Measurements from ENCODE around the gene CCNI. TPM values are rescaled to one million over a fixed set of nuclear protein-coding genes. Genes with fewer than 3 reads are reported as not detected.

CCNI gene
- total and polyA plus RNA-seq, 2 donors from 2014 or later: 172 to 314 TPM

DNA sequence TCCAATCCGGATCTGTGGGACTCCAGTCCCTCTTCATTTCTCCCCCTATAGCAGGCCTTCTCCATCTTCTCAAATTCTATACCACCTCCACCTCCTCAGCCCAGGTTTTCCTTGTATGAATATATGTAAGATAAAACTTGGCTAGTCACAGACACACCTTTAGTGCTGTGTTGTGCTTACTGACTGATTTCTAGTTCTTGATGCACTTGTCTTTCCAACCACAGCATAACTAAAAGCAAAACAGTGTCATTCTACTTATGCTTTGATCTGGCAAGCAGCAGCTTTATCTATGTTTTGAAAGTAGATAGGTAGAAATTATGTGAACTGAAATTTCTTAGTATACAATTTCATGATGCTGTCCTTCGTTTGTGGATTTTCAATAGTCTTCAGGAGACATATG is 47.5 kb downstream of the CCNI start:
- DNase-seq: no peak
- H3K9me3 ChIP-seq (ENCODE audit: control insufficient read depth in 2 of 3, insufficient read depth in 1 of 3, low read length in 3 of 3): no peaks in the 10 kb centered on the region
- H3K9ac ChIP-seq (ENCODE audit: low read length in 3 of 3): no peak overlapping the region
- intact Hi-C loops (cut with DNase I): no loop called here
- no peak for FAIRE-seq
- H3K27ac ChIP-seq (ENCODE audit: low read depth in 2 of 2, low read length in 2 of 2): no peak overlapping the region
- no peak overlapping the region for H3K4me3 ChIP-seq (ENCODE audit: low read length in 3 of 3)
- H3K27me3 ChIP-seq (ENCODE audit: control insufficient read depth, insufficient read depth, low read length): no peaks in the 10 kb centered on the region
- H3K36me3 ChIP-seq (ENCODE audit: control insufficient read depth in 2 of 3, insufficient read depth in 3 of 3, low read length in 3 of 3): peaks cover 18 to 43% (median 19%) of the 10 kb centered on the region in 3 donors
- TF ChIP-seq, protein P1, sequence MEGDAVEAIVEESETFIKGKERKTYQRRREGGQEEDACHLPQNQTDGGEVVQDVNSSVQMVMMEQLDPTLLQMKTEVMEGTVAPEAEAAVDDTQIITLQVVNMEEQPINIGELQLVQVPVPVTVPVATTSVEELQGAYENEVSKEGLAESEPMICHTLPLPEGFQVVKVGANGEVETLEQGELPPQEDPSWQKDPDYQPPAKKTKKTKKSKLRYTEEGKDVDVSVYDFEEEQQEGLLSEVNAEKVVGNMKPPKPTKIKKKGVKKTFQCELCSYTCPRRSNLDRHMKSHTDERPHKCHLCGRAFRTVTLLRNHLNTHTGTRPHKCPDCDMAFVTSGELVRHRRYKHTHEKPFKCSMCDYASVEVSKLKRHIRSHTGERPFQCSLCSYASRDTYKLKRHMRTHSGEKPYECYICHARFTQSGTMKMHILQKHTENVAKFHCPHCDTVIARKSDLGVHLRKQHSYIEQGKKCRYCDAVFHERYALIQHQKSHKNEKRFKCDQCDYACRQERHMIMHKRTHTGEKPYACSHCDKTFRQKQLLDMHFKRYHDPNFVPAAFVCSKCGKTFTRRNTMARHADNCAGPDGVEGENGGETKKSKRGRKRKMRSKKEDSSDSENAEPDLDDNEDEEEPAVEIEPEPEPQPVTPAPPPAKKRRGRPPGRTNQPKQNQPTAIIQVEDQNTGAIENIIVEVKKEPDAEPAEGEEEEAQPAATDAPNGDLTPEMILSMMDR (IDR thresholded peaks at IDR 0.05; ENCODE audit: borderline replicate concordance, extremely low read depth, insufficient read depth): no peak
- H3K4me1 ChIP-seq (ENCODE audit: control insufficient read depth in 2 of 3, insufficient read depth in 2 of 3, low read depth in 1 of 3, low read length in 3 of 3): peaks cover 0 to 1% (median 0%) of the 10 kb centered on the region in 3 donors

DNA sequence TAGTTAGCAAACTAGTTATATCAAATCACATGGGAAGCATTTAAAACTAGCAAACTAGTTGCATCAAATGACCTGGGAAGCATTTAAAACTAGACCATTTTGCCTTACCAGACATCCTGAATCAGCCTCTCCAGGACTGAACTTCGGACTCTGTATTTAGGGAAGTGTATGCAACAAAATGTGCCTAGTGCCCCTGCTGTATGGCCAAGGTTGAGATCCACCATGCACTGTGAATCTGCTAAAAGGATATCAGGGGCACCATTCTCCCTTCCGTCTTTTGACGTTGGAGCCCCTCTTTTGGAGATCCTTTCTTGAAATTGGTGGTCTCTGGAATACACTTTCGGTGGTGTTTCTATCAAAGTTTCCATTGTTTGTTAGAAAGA is 49.5 kb downstream of the CCNI start:
- H3K27ac ChIP-seq (ENCODE audit: low read depth in 2 of 2, low read length in 2 of 2): no peak overlapping the region
- H3K9me3 ChIP-seq (ENCODE audit: control insufficient read depth in 2 of 3, insufficient read depth in 1 of 3, low read length in 3 of 3): no peaks in the 10 kb centered on the region
- no peak overlapping the region for H3K4me3 ChIP-seq (ENCODE audit: low read length in 3 of 3)
- FAIRE-seq: no peak
- H3K9ac ChIP-seq (ENCODE audit: low read length in 3 of 3): no peak overlapping the region
- H3K27me3 ChIP-seq (ENCODE audit: control insufficient read depth, insufficient read depth, low read length): no peaks in the 10 kb centered on the region
- TF ChIP-seq, protein P1 (IDR thresholded peaks at IDR 0.05; ENCODE audit: borderline replicate concordance, extremely low read depth, insufficient read depth): no peak
- intact Hi-C loops (cut with DNase I): no loop called here
- H3K4me1 ChIP-seq (ENCODE audit: control insufficient read depth in 2 of 3, insufficient read depth in 2 of 3, low read depth in 1 of 3, low read length in 3 of 3): peaks cover 0 to 11% (median 8%) of the 10 kb centered on the region in 3 donors
- peaks cover 12 to 39% (median 14%) of the 10 kb centered on the region in 3 donors for H3K36me3 ChIP-seq (ENCODE audit: control insufficient read depth in 2 of 3, insufficient read depth in 3 of 3, low read length in 3 of 3)
- no peak for DNase-seq

DNA sequence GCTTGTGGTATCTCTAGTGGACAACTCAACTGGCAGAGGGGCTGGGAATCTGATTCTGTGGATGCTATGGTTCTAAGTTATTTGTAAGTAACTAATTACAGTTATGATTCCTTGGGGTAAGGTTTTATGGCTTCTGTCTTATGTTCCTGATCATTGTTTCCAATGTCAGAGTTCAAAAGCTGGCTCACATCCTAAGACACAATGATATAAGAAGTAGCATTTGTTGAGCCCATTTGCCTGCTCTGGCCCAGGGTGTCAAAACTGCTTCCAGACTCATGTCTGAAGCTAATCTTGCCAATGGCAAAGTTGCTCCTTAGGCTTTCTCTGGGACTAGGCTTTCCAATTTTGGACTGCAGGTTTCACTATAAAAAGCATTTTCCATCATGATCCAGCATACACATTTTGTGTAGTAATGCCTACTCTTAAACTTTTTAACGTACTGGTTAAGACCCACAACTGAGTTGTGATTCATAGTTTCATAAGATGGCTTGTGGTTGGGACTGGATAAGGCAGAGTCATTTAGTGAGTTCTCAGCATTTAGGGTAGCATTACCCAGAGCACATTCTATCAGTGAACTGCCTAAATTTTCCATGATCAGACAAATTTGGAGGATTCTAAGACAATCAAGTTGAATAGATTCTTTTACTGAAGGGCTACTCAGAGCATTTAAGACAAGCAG is 50.0 kb downstream of the CCNI start:
- no peak overlapping the region for H3K27ac ChIP-seq (ENCODE audit: low read depth in 2 of 2, low read length in 2 of 2)
- TF ChIP-seq, protein P1 (IDR thresholded peaks at IDR 0.05; ENCODE audit: borderline replicate concordance, extremely low read depth, insufficient read depth): no peak
- no peak for FAIRE-seq
- no peak overlapping the region for H3K9ac ChIP-seq (ENCODE audit: low read length in 3 of 3)
- no peak for DNase-seq
- intact Hi-C loops (cut with DNase I): no loop called here
- no peaks in the 10 kb centered on the region for H3K27me3 ChIP-seq (ENCODE audit: control insufficient read depth, insufficient read depth, low read length)
- H3K4me1 ChIP-seq (ENCODE audit: control insufficient read depth in 2 of 3, insufficient read depth in 2 of 3, low read depth in 1 of 3, low read length in 3 of 3): peaks cover 0 to 11% (median 8%) of the 10 kb centered on the region in 3 donors
- no peaks in the 10 kb centered on the region for H3K9me3 ChIP-seq (ENCODE audit: control insufficient read depth in 2 of 3, insufficient read depth in 1 of 3, low read length in 3 of 3)
- H3K36me3 ChIP-seq (ENCODE audit: control insufficient read depth in 2 of 3, insufficient read depth in 3 of 3, low read length in 3 of 3): peaks cover 11 to 35% (median 12%) of the 10 kb centered on the region in 3 donors
- H3K4me3 ChIP-seq (ENCODE audit: low read length in 3 of 3): no peak overlapping the region
